Measurements from ENCODE around the gene TPRG1L.
A peak's percentile ranks its signal among the peaks of the same experiment; 100 is the strongest.
"Not testable (repeated sequence)": the region's sequence is repeated elsewhere in the genome, so short reads cannot be mapped to it uniquely, and the experiment has no call there.

Gene TPRG1L

DNA sequence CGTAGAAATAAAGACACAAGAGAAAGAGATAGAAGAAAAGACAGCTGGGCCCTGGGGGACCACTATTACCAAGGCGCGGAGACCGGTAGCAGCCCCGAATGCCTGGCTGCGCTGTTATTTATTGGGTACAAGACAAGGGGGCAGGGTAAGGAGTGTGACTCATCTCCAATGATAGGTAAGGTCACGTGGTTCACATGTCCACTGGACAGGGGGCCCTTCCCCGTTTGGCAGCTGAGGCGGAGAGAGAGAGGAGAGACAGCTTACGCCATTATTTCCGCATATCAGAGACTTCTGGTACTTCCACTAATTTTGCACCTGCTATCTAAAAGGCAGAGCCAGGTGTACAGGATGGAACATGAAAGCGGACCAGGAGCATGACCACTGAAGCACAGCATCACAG, 4.1 kb upstream of the TPRG1L start:
- no peak overlapping the region for H3K9ac ChIP-seq (ENCODE audit: low read depth, low read length)
- H3K4me3 ChIP-seq (ENCODE audit: low read depth, low read length), result no peak overlapping the region
- H3K36me3 ChIP-seq (ENCODE audit: control insufficient read depth, insufficient read depth, low read length), result no peaks in the 10 kb centered on the region
- H3K27me3 ChIP-seq (ENCODE audit: control insufficient read depth, insufficient read depth, low read length), result no peaks in the 10 kb centered on the region
- H3K9me3 ChIP-seq (ENCODE audit: control insufficient read depth, insufficient read depth, low read length), result no peaks in the 10 kb centered on the region
- peaks cover 14% of the 10 kb centered on the region; the same call in 1 of the 2 replicates for H3K4me1 ChIP-seq (ENCODE audit: control insufficient read depth, insufficient read depth, low read length)
- H3K27ac ChIP-seq (ENCODE audit: low read depth, low read length), result no peak overlapping the region

DNA sequence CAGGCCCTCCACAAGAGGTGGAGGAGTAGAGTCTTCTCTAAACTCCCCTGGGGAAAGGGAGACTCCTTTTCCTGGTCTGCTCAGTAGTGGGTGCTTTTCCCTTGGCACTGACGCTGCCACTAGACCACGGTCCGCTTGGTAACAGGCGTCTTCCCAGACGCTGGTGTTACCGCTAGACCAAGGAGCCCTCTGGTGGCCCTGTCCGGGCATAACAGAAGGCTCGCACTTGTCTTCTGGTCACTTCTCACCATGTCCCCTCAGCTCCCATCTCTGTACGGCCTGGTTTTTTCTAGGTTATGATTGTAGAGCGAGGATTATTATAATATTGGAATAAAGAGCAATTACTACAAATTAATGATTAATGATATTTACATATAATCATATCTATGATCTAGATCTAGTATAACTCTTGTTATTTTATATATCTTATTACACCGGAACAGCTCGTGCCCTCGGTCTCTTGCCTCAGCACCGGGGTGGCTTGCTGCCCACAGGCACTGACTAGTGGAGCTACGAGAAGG, 3.6 kb upstream of the TPRG1L start:
- not testable (repeated sequence) for H3K9me3 ChIP-seq (ENCODE audit: control insufficient read depth, insufficient read depth, low read length); H3K4me3 ChIP-seq (ENCODE audit: low read depth, low read length); H3K9ac ChIP-seq (ENCODE audit: low read depth, low read length); H3K27ac ChIP-seq (ENCODE audit: low read depth, low read length); H3K36me3 ChIP-seq (ENCODE audit: control insufficient read depth, insufficient read depth, low read length); H3K27me3 ChIP-seq (ENCODE audit: control insufficient read depth, insufficient read depth, low read length)
- peaks cover 17% of the 10 kb centered on the region; the same call in 1 of the 2 replicates for H3K4me1 ChIP-seq (ENCODE audit: control insufficient read depth, insufficient read depth, low read length)

DNA sequence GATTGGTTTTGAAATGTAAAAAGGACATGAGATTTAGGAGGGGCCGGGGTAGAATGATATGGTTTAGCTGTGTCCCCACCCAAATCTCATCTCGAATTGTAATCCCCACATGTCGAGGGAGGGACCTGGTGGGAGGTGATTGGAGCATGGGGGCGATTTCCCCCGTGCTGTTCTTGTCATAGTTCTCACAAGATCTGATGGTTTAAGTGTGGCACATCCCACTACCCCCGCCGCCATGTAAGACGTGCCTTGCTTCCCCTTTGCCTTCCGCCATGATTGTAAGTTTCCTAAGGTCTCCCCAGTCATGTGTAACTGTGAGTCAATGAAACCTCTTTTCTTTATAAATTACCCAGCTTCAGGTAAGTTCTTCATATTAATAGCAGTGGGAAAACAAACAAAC, 2.7 kb upstream of the TPRG1L start:
- H3K4me3 ChIP-seq (ENCODE audit: low read depth, low read length); H3K36me3 ChIP-seq (ENCODE audit: control insufficient read depth, insufficient read depth, low read length); H3K27me3 ChIP-seq (ENCODE audit: control insufficient read depth, insufficient read depth, low read length); H3K9me3 ChIP-seq (ENCODE audit: control insufficient read depth, insufficient read depth, low read length); H3K9ac ChIP-seq (ENCODE audit: low read depth, low read length); H3K27ac ChIP-seq (ENCODE audit: low read depth, low read length): not testable (repeated sequence)
- H3K4me1 ChIP-seq (ENCODE audit: control insufficient read depth, insufficient read depth, low read length), result peaks cover 17% of the 10 kb centered on the region; the same call in 1 of the 2 replicates

DNA sequence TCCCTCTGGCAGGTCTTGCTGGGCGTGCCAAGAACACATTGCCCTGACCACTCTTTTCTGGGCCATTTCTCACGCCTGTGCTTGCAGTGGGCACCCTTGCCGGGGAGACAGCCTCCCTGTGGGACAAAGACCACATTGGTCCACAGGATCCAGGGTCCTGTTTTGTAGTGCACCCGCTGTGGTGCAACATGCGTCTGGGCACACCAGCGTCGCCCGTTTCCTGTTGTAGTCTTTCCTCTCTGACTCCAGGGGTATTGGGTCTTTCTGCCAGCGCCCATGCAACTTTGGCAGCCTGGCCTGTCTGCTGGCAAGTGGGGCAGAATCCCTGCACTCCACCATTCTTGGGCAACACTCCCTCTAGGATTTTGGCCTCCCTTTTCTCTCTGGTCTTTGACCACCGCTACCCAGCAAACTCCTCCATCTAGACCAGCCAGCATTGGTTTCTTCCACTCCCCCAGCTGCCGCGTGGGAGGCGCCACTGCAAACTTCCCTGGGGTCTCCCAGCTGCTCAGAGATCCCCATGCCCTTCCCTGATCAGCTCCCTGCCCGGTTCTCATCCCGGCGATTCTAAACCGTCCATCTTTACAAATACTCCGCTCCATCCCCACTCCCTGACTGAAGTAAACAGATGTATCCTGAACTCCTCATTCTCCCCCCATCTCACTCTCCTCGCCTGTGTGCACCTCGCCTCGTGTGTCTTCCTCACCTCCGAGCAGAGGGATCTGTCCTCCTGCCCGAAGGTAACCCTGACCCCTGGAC, 1.2 kb upstream of the TPRG1L start:
- Histone ChIP-seq H3K9me3 (ENCODE audit: control insufficient read depth, insufficient read depth, low read length) (no peaks in the 10 kb centered on the region), H3K27ac (ENCODE audit: low read depth, low read length) (peak overlapping the region; percentile 12), H3K36me3 (ENCODE audit: control insufficient read depth, insufficient read depth, low read length) (peaks cover 16% of the 10 kb centered on the region), H3K4me3 (ENCODE audit: low read depth, low read length) (peak overlapping the region; percentile 89), H3K4me1 (ENCODE audit: control insufficient read depth, insufficient read depth, low read length) (peaks cover 16% of the 10 kb centered on the region; the same call in 1 of the 2 replicates), H3K27me3 (ENCODE audit: control insufficient read depth, insufficient read depth, low read length) (no peaks in the 10 kb centered on the region), H3K9ac (ENCODE audit: low read depth, low read length) (peak overlapping the region; percentile 26; the same call in 1 of the 2 replicates)

DNA sequence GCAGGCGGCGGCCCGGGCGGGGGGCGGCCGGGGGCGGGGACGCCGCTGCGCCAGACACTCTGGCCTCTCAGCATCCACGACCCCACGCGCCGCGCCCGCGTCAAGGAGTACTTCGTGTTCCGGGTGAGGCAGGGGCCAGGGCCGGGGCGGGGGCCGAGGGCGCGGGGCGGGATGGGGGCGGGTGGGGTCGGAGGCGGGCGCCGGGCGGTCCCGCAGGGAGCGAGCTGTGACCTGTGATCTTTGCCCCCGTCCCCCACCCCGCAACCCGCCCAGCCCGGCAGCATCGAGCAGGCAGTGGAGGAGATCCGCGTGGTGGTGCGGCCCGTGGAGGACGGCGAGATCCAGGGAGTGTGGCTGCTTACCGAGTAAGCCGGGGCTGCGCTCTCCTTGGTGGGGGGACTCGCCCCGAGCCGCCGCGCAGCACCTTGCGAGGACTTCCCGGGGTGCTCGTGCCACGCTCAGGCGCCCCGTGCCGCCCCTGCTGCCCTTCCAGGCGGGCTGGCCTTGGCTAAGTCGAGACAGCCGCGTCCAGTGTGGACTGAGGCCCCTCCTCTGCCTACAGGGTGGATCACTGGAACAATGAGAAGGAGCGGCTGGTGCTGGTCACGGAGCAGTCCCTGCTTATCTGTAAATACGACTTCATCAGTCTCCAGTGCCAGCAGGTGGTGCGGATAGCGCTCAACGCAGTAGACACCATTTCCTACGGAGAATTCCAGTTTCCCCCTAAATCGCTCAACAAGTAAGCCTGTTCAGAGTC, 514 bp downstream of the TPRG1L start:
- H3K9ac ChIP-seq (ENCODE audit: low read depth, low read length), result no peak overlapping the region; the same call in 1 of the 2 replicates

DNA sequence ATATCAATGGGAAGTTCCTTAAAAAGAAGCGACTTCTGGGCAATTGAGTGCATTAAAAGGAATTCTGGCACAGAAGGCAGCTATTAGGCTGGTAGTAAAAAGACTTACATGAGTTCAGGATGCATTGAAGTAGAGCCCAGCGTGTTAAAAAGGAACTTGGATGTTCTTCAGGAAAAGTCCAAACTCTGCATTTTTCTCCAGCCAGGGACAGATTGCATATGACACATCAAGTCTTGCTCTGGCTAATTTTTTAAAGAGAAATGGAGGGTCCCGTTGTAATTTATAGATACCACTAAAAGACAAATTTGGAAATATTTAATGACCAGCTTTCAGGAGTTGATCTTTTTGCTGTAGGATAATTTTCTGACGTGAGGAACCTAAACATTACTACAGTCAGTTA, 1.2 kb downstream of the TPRG1L start:
- 0 out of 2 replicates have a peak, but pooled peaks cover 10% of the 10 kb centered on the region for H3K4me1 ChIP-seq (ENCODE audit: control insufficient read depth, insufficient read depth, low read length)
- peak overlapping the region; percentile 78 for H3K4me3 ChIP-seq (ENCODE audit: low read depth, low read length)
- H3K9me3 ChIP-seq (ENCODE audit: control insufficient read depth, insufficient read depth, low read length), result no peaks in the 10 kb centered on the region
- H3K36me3 ChIP-seq (ENCODE audit: control insufficient read depth, insufficient read depth, low read length), result peaks cover 39% of the 10 kb centered on the region
- no peak overlapping the region for H3K27ac ChIP-seq (ENCODE audit: low read depth, low read length)
- no peak overlapping the region for H3K9ac ChIP-seq (ENCODE audit: low read depth, low read length)
- H3K27me3 ChIP-seq (ENCODE audit: control insufficient read depth, insufficient read depth, low read length), result no peaks in the 10 kb centered on the region

More for the DNA sequence above, 514 bp downstream of the TPRG1L start:
- H3K4me1 ChIP-seq (ENCODE audit: control insufficient read depth, insufficient read depth, low read length), result 0 out of 2 replicates have a peak, but pooled peaks cover 10% of the 10 kb centered on the region
- H3K9me3 ChIP-seq (ENCODE audit: control insufficient read depth, insufficient read depth, low read length), result no peaks in the 10 kb centered on the region
- peaks cover 32% of the 10 kb centered on the region for H3K36me3 ChIP-seq (ENCODE audit: control insufficient read depth, insufficient read depth, low read length)
- H3K27me3 ChIP-seq (ENCODE audit: control insufficient read depth, insufficient read depth, low read length), result no peaks in the 10 kb centered on the region
- H3K4me3 ChIP-seq (ENCODE audit: low read depth, low read length), result peak overlapping the region; percentile 89
- peak overlapping the region; percentile 59 for H3K27ac ChIP-seq (ENCODE audit: low read depth, low read length)

DNA sequence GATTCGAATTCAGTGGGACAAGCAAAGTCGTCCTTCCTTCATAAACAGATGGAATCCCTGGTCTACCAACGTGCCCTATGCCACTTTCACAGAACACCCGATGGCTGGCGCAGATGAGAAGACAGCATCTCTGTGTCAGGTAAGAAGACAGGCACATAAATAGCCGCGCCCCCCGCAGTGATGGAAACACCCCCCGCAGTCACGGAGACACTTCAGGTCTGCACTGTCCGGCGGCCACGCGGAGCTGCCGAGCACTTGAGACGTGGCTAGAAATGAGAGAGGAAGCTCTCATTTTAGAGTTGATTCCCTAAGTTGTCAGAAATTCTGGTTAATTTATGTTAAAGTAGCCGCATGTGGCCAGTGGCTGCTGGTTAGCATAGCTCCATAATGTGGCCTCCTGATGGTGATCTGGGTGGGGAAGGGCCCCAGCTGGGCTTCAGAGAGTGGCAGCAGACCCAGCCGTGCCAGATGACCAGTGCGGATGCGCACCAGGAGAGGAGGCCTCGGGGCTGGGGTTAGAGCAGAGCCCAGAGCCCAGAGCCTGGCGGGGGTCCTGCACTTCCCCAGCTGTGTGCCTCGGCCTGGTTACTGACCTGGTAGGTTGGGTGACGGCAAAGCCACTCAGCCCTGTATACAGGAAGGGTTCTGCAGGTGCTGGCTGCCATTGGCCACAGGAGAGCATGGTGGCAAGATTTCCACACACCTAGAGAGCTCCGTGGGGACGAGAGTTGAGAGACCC, 2.9 kb downstream of the TPRG1L start:
- Histone ChIP-seq H3K27me3 (ENCODE audit: control insufficient read depth, insufficient read depth, low read length) (no peaks in the 10 kb centered on the region), H3K9ac (ENCODE audit: low read depth, low read length) (no peak overlapping the region), H3K4me1 (ENCODE audit: control insufficient read depth, insufficient read depth, low read length) (peaks cover 10% of the 10 kb centered on the region; the same call in 1 of the 2 replicates), H3K4me3 (ENCODE audit: low read depth, low read length) (no peak overlapping the region), H3K9me3 (ENCODE audit: control insufficient read depth, insufficient read depth, low read length) (no peaks in the 10 kb centered on the region), H3K27ac (ENCODE audit: low read depth, low read length) (no peak overlapping the region), H3K36me3 (ENCODE audit: control insufficient read depth, insufficient read depth, low read length) (peaks cover 53% of the 10 kb centered on the region)

DNA sequence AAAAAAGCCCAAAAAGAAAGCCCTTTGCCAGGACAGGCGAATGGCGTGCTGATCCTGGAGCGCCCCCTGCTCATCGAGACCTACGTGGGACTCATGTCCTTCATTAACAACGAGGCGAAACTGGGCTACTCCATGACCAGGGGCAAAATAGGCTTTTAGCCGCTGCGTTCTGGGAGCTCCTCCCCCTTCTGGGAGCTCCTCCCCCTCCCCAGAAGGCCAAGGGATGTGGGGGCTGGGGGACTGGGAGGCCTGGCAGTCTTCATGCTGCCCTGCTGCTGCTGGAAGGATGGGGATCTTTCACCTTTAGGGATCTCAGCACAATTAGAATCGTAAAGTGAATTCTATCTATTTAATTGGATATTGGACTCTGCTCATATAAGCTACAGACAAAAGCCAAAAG, 3.6 kb downstream of the TPRG1L start:
- peaks cover 10% of the 10 kb centered on the region; the same call in 1 of the 2 replicates for H3K4me1 ChIP-seq (ENCODE audit: control insufficient read depth, insufficient read depth, low read length)
- H3K36me3 ChIP-seq (ENCODE audit: control insufficient read depth, insufficient read depth, low read length), result peaks cover 60% of the 10 kb centered on the region
- no peak overlapping the region for H3K4me3 ChIP-seq (ENCODE audit: low read depth, low read length)
- H3K27me3 ChIP-seq (ENCODE audit: control insufficient read depth, insufficient read depth, low read length), result no peaks in the 10 kb centered on the region
- no peak overlapping the region for H3K27ac ChIP-seq (ENCODE audit: low read depth, low read length)
- no peak overlapping the region for H3K9ac ChIP-seq (ENCODE audit: low read depth, low read length)
- H3K9me3 ChIP-seq (ENCODE audit: control insufficient read depth, insufficient read depth, low read length), result no peaks in the 10 kb centered on the region

DNA sequence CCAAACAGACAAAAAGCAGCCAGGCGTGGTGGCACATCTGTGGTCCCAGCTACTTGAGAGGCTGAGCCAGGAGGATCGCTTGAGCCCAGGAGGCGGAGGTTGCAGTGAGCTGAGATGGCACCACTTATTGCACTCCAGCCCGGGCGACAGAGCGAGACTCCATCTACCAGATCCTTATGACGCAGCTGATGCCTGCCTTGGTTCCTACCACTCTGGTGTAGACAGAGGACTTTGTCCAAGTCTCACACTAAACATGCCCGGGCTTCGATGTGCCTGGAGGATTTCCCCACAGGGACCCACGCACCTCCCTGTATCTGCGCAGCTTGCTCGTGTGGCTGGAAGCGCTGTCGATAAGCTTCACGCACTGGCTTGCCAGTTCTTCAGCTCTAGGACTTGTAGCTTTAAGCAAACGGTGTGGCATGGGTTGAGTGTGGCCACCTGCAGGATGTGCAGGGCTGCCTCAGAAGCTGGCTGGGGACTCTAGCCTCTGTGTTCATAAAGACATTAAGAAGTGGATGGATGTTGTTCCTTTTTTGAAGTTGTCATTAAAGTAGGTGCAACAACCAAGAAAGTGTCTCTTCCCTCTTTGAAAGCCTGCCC, 4.8 kb downstream of the TPRG1L start:
- no peak overlapping the region for H3K9ac ChIP-seq (ENCODE audit: low read depth, low read length)

DNA sequence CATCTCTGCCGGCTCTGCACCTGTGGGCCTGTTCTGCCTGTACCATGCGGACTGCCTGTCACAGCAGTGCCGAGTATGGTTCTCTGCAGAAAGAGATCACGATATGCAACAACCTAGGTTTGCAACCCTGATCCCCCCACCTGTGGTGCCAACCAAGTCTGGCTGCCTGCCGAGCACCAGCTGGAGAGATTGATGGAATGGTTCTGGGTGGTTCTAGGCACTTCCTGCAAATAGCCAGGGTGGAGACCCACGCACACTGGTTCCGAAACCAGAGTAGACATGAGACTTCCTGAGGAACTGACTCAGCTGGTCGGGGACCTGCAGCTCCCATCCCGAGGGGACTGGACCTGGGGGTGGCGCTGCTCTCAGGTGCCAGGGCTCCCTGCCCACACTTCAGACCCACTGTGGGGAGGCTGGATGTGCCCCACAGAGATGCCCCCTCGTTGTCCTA, 5.4 kb downstream of the TPRG1L start:
- peaks cover 77% of the 10 kb centered on the region for H3K36me3 ChIP-seq (ENCODE audit: control insufficient read depth, insufficient read depth, low read length)
- peaks cover 5% of the 10 kb centered on the region; the same call in 1 of the 2 replicates for H3K4me1 ChIP-seq (ENCODE audit: control insufficient read depth, insufficient read depth, low read length)
- no peak overlapping the region for H3K27ac ChIP-seq (ENCODE audit: low read depth, low read length)
- H3K27me3 ChIP-seq (ENCODE audit: control insufficient read depth, insufficient read depth, low read length), result no peaks in the 10 kb centered on the region
- H3K9ac ChIP-seq (ENCODE audit: low read depth, low read length), result no peak overlapping the region
- H3K9me3 ChIP-seq (ENCODE audit: control insufficient read depth, insufficient read depth, low read length), result no peaks in the 10 kb centered on the region
- H3K4me3 ChIP-seq (ENCODE audit: low read depth, low read length), result no peak overlapping the region

More for the DNA sequence above, 4.8 kb downstream of the TPRG1L start:
- H3K27ac ChIP-seq (ENCODE audit: low read depth, low read length), result no peak overlapping the region
- H3K36me3 ChIP-seq (ENCODE audit: control insufficient read depth, insufficient read depth, low read length), result peaks cover 72% of the 10 kb centered on the region
- H3K4me3 ChIP-seq (ENCODE audit: low read depth, low read length), result no peak overlapping the region
- H3K9me3 ChIP-seq (ENCODE audit: control insufficient read depth, insufficient read depth, low read length), result no peaks in the 10 kb centered on the region
- H3K27me3 ChIP-seq (ENCODE audit: control insufficient read depth, insufficient read depth, low read length), result no peaks in the 10 kb centered on the region
- peaks cover 5% of the 10 kb centered on the region; the same call in 1 of the 2 replicates for H3K4me1 ChIP-seq (ENCODE audit: control insufficient read depth, insufficient read depth, low read length)
